HG03095 (cell line): ENCODE data around the gene HNRNPL.
A peak's percentile ranks its signal among the peaks of the same experiment; 100 is the strongest.

Source experiments
- ATAC-seq: cut with Tn5 transposase; IDR thresholded peaks from one replicate; pipeline ENCODE4 v1.9.1; 2021; ENCODE audit warnings: moderate library complexity; ENCODE audit not compliant: unreplicated experiment

The HNRNPL gene

DNA sequence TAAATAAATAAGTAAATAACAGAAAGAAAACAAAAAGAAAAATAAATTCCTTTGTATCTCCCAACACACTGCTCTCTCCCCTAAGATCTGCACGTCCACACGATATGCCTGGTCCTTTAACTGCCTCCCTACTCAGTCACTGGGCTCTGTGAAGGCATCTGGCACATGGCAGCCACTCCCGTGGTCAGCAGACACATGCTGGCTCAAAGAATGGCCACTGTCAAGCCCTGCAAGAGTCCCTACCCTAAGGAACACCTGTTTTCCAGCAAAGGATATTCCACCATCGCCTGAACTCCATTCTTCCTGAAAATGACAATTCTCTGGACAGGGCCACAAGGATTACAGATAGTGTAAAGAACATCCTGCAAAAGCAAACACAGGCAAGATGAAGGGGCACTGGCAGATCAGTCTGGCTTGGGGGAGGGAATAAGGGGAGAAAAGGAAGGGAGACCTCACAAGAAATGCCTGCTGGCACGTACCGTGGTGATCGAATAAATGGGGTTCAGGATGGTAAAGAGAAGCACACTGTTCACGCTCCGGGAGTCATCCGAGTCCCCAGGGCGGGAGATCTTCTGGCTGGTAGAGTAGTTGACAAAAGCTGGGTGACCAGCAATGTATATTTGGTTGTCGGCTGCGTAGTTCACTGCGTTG lies 4.3 kb downstream of the HNRNPL start:
- no peak for ATAC-seq

DNA sequence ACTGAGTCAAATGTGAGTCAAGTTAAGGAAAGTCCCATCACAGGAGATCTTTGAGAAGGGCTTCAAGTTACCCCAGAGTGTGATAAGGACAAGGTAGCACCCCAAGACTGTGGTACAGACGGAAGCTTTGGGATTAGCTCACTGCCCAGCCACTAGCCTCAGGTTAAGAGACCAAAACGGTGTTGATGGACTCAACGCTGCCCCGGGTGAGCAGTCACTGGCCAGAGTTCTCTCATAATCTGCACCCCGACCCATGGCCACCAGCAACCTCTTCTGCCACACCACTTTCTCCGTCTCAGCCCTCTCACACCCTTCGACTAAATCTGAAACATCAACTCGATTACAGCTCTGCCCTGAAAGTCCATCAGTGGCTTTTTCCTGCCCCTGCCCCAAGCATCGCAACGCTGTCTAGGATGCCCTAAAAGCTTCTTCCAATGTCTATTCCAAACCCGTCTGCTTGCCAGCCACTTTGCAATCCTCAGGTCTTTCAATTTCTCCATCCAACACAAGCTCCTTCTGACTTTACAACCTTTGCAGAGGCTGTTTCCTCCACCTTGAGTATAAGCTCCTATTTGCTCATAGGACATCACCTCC lies 5.6 kb downstream of the HNRNPL start:
- ATAC-seq, result no peak

DNA sequence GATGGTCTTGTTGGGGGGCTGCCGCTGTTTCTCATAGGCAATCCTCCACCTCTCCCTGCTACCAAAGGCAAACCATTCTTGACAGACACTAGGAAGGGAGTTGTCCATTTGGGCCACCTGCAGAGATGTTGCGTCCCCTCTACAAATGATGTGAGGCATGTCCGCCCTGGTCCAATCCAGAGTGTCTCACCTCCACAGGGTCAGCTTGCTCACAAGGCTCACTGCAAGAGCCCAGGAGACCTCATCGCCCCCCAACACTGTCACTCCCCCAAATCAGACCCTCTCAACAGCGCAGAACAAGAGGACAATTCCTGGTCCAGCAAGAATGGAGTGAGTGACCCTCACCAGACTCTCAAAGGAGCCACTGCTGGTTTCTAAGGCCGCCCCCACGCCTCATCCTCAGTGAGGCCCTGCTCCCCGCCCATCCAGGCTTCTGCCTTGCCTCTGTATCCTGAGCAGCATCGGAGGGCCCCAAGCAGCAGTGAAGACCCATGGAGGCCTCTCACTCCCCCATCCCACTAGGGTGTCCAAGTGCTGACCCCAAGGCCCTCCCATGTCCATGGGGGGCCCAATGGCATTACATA lies 6.5 kb downstream of the HNRNPL start:
- ATAC-seq, result no peak

- no peak for ATAC-seq
Measured at GRCh38 chr19:38842439-38843174, 7.2 kb downstream of the HNRNPL start.

- no peak for ATAC-seq
Measured at GRCh38 chr19:38841787-38842438, 7.9 kb downstream of the HNRNPL start.

- ATAC-seq, result no peak
Measured at GRCh38 chr19:38841180-38841766, 8.5 kb downstream of the HNRNPL start.

DNA sequence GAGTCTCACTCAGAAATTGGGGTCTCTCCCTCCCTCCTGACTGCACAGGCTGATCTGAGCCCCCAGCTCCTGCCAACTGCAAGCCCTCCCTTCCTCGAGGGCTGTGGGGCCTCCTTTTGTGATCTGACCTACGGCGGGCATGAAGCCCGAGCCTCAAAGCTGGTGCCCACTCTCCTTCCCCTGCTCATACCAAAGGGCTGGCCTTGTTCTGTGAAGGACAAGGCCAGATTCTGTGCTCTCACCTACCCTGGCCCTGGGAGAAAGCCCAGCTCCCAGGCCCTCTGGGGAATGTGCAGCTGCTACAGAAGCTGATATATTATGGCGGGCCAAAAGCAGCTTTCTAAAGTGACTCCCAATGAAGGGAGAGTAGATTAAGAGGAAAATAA lies 9.2 kb downstream of the HNRNPL start:
- no peak for ATAC-seq

DNA sequence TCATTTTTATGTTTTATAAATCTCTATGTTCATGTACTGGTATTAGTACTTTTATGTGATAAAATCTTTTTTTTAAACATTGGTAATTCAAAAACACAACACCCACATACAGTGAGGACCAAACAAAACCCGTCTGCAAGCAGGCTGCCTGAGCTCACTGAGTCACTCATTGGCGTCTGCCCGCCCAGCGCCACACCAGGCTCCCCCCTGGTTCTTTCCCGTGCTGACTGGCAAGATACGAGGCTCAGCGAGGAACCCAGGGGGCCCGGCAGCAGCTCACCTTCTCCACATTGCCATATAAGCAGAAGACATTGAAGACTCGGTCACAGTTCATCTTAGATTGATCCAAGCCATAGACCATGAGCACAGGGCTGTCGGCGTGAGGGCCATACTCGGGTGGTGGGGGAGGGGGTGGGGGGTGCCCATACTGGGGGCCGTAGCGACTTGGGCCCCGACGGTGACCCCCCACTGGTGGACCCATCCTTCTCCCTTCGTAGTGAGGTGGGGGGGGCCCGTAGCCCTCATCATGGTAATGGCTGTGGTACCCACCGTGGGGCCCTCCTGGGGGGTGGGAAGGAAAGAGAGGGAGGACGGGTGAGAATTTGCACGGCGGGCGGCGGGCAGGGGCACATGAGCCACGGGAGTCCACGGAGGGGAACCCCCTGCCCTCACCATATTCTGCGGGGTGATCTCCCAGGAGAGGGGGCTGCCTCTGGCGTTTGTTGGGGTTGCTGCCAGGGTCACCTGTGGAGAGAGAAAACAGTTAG lies 9.8 kb downstream of the HNRNPL start:
- no peak for ATAC-seq

DNA sequence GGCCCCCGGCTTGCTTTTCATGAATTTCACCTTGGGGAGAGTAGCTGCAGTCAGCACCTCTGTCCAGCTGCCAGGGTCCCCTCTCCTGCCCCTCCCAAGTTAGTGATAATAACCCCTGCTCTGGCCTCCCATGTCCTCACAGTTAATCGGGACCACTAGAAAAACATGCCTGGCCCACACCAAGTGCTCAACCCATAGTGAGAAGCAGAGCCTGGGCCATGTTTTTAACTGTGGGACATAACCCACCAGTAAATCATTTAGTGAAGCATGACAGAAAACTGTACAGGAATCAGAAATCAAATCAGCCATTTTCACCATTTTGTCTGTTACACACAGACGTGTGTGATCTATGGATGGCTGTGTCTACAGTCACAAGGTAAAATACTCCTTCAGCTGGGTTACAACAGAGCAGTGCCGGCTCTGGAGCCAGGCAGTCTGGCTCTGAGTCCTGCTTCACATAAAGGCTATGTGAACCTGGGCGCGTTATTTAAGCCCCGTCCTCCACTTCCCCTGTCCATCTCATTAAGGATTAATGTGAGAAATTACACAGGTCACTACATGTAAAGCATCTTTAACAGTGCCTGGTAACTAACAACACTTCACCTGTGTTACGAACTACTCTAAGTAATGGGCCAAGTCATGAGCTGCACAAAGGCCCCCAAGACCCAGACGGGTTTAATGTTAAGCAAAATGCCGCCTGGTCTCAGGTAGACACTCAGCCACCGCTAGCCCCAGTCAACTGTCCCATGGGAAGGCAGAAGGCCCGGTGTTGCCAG lies 10.6 kb downstream of the HNRNPL start:
- no peak for ATAC-seq

- ATAC-seq, result no peak
Measured at GRCh38 chr19:38838208-38838985, 11.4 kb downstream of the HNRNPL start.

- ATAC-seq, result no peak
Measured at GRCh38 chr19:38837656-38838121, 12.1 kb downstream of the HNRNPL start.

DNA sequence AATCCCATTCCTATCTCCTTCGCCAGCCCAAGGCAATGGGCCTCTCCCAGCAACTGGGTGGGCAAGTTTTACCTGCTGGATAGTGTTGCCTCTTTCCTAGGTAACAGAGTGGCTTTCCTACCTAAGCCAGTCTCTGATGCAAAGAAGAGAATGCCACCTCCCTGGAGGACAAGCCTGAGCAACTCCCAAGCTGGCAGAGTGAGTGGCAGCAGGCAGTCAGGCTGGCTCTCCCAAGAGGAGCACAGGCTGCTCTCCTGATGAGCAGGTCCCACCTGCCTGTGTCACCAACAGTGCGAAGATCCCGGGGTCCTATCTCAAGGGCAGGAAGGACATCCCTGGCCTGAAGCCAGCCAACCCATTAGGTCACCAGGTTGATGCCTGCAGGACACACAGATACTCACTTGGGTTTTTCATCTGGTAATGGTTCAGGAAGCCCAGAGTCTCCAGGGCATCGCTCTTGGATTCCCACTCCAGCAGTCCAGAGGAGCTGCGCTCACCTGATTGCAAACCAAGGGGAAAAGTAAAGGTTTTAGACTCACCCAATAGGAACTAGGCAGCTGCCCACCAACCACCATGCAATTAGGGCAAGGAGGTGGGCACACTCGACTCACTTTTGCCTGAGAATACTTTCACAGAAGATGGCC lies 12.7 kb downstream of the HNRNPL start:
- ATAC-seq, result no peak

- ATAC-seq, result no peak
Measured at GRCh38 chr19:38836159-38836982, 13.4 kb downstream of the HNRNPL start.

GRCh38 chr19:38834590-38834989 lies 15.2 kb downstream of the HNRNPL start:
- ATAC-seq, result no peak

- no peak for ATAC-seq
Measured at GRCh38 chr19:38834104-38834490, 15.7 kb downstream of the HNRNPL start.

GRCh38 chr19:38833092-38833425 lies 16.7 kb downstream of the HNRNPL start:
- no peak for ATAC-seq

GRCh38 chr19:38831142-38831605 lies 18.6 kb downstream of the HNRNPL start:
- ATAC-seq, result peak; percentile 46
